Stimulated activated CD8-positive, alpha-beta memory T cell treated with anti-CD3 and anti-CD28 coated beads, Interleukin-12 subunit alpha, Interleukin-12 subunit beta, amount 100 ng/mL, for 24 hours (primary cell): ENCODE data around the gene ZFYVE28.

Experiments used
- DNase-seq: peaks from one replicate; pipeline ENCODE4 v3.0.0-alpha.2; 2020; ENCODE audit errors: extremely low read depth

The ZFYVE28 gene

GRCh38 chr4:2411786-2412510 is 6.5 kb downstream of the ZFYVE28 start:
- DNase-seq = no peak

DNA sequence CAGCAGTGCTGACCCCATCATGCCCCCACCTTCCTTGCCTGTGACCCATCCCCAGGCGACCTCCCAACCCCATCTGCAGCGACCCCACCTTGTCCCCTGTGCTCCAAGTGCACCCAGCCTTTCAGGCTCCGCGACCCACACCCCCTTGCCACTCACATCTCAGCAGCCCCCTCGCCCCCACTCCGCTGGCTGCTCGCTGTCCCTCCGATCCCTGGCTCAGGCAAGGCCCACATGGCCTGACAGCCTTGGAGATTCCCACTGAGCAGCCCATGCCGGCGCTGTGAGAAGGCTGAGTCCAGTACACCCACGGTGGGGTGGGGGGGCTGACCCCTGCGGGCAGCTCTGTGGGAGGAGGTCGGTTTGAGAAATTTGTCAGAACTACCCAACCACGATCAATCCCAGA is 9.1 kb downstream of the ZFYVE28 start:
- no peak for DNase-seq

- DNase-seq = no peak
Observed at GRCh38 chr4:2408976-2409375, 9.5 kb downstream of the ZFYVE28 start.

- DNase-seq = no peak
Observed at GRCh38 chr4:2408401-2408958, 10.0 kb downstream of the ZFYVE28 start.

DNA sequence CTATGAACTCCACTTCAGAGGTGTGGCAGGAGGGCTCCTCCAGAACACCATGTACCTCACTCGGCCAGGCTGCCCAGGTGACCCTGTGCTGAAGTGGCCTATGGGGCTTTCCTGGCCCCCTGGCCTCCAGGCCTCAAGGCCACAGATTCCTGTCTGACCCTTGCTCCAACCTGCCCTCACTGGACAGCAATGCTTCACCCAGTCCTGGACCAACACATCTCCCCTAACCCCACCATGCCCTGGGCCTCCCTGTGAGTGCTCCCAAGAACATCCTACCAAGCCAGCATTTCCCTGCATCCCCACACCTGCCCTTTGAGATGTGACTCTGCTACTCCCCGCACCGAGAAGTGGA is 10.5 kb downstream of the ZFYVE28 start:
- DNase-seq = no peak

- no peak for DNase-seq
Observed at GRCh38 chr4:2406920-2407319, 11.5 kb downstream of the ZFYVE28 start.

- DNase-seq = no peak
Observed at GRCh38 chr4:2406406-2406805, 12.0 kb downstream of the ZFYVE28 start.

GRCh38 chr4:2402941-2403340 is 15.5 kb downstream of the ZFYVE28 start:
- no peak for DNase-seq

DNA sequence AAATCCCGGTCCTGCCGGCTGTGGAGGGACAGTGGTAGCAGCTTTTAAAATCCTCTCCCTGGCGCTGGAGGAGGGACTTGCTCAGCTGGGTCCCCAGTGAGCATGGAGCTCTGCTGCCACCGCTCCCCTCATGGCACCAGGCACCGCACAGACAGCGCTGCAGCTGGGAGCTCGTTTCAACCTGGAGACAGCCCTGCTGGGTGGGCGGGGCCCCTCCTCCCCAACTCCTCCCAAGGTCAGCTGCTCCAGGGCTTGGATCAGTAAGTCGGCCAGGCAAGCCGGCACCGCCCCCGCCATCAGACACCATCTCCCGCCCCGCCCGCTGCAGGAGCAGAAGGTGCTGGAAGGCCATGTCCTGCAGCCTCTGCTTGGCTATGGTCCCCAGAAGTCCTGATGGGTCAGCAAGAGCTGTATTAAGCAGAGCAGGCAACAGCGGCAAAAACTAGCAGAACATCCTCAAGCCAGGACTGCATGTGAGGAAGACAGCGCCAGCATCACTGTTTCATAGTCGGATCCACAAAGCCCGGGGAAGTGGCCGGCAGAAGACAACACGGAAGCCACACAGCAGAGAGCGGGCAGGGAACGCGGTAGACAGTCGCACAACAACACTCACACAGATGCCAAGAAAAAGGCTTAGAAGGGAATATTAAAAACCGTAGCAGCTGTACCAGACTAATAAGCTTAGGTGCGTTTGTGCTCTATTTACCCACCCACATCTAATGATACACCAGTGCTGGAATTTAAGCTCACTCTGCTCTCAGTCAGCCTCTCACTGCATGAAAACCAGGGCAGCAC is 16.2 kb downstream of the ZFYVE28 start:
- DNase-seq = no peak

DNA sequence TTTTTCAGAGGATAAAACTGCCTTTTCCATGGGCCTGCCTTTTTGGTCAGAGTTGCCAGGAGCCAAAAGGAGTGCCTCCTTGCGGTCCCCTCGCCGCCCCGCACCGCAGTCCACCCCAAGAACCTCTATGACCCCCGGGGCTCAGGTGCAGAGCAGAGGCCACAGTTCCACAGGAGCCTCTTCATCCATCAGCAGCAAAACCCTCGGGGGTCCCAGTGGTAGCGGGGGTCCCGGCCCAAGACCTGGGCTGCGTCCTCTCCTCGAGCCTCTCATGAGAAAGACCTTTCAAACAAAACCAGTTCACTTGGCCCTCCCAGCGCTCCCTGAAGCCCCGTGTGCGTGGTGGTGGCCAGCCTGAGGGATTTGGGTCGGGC is 16.8 kb downstream of the ZFYVE28 start:
- DNase-seq = no peak

DNA sequence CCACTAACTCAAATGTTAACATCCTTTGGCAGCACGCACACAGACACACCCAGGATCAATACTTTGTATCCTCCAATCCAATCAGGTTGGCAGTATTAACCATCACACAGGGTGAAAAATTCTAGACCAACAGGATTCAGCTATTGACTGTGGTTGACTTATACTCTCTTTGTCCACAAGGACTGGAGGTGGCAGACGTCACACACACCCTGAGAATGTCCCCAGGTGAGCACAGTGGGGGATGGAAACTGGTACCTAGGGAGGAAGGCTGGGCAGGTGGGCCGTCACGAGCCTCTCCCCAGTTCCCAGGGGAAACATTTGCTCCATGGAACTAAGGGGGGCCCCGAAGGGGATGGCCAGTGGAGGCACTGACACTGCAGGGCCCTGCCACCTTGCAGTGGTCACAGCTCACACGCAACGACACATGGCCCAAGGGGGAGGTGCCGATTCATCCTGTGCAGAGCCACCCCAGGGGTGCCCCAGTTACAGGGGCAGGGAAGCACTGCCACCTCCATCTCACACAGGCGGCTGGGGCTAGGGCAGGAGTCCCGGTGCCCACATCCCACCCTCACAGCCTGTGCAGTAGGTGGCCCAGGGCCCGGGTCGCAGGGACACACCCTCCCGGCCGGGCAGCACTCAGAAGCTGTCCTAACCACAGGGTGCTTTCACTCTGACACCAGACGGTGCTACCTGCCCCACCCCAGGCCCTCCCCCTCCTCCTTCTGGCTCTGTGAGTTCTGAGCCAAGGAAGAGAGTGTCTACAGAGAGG is 17.4 kb downstream of the ZFYVE28 start:
- no peak for DNase-seq

DNA sequence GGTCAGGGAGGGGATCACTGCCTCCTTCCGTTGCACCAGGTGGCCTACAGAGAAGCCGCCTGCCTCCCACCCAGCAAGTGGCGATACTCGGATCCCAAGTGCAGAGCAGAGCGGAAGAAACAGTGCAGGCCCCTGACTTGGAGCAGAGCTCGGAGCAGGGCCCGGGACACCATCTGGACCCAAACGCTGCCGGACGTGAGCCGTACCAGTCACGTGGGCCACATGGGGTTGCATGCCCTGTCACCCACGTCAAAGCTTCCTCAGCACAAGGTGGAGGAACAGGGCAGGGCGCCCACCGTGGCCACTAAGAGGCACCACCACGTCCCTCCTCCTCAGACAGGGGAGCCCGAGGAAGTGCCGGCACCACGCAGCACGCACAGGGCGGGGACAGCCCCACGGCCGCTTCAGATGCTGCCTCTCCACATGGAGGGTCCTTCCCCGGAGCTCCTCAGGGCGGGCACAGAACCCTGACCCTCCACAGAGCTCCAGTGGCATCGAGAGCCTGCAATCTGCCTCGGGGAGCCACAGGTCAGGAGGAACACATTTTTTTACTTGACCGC is 18.7 kb downstream of the ZFYVE28 start:
- no peak for DNase-seq

DNA sequence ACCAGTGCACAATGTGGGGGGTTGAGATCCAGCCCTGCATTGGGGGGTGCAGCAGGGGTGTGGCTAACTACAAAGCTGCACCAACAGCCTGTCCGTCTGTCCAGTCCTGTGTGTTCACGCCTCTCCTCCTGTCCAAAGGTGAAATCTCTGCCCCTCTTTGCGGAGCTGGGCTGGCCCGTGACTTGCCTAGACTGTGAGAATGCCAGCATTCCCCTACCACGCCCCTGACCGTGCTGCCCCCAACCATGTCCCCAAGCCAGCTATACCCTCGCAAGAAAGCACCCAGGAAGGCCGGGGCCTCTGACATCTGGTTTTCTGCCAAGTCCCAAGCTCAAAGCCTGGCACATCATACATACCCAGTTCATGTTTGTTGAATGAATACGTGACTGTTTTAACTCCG is 19.2 kb downstream of the ZFYVE28 start:
- no peak for DNase-seq

DNA sequence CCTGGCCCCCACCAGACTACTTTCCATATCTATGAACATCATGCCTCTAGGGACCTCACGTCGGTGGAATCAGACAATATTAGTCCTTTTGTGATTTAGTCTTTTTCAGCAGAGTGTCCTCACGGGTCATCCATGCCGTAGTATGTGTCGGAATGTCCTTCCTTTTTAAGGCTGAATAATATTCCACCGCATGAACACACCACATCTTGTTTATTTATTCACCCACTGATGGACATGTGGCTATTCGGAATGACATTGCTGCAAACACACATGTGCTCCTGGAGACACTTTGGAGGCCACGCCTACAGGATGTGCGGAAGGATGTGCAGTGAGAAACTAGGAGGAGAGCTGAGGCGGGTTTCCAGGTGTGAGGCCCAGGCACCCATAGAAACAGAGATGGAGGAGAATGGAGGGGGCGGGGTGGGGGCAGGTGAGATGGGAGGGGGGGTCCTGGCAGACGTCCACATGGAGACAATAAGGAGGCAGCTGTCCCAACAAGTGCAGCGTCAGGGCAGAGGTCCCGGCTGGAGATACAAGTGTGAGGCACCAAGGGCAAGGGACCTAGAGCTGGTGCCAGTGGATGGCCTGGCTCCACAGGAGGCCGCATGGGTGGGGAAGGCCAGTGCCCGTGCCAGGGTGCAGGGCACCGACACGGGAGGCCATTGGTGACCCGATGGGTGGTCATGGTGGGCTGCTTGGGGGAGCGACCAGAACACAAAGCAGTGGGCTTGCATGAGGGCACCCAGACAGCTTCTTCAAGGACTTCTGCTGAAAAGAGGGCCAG is 20.7 kb downstream of the ZFYVE28 start:
- DNase-seq = no peak

- DNase-seq = no peak
Observed at GRCh38 chr4:2396781-2397368, 21.6 kb downstream of the ZFYVE28 start.

DNA sequence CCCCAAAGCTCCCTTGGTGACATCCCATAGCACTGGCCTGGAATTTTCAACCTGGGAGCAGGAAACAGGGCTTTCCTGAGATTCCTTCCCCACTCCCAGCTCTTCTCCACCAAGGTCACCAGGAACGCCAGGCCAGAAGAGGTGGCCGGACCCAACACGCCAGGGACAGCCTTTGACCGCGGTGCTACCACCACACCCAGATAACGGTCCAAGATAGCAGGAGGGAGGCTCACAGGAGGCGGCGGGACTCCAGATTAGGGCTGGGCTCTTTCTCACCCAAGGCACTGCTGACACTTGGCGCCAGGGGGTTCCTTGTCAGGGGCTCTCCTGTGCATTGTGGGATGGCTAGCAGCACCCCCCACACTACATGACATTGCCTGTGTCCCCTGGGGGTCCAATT is 22.9 kb downstream of the ZFYVE28 start:
- DNase-seq = no peak

DNA sequence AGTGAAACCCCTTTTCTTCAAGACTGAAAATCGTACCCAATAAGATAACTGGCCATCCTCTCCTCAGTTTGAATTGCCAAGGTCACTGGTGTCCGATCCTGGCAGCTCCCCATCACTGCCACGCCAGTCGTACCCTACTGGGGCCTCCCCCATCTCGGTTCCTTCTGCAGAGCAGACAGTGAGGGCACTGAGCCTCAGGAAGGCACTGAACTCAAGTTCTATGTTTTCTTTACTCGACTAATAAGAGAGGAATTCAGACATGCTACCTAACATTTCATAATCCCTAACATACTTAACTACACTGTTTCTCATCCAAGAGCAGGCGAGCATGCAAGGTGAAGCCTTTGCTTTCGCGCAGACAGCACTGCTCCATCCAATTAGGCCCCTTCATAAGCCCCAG is 23.4 kb downstream of the ZFYVE28 start:
- no peak for DNase-seq

GRCh38 chr4:2394528-2394927 is 23.9 kb downstream of the ZFYVE28 start:
- no peak for DNase-seq

DNA sequence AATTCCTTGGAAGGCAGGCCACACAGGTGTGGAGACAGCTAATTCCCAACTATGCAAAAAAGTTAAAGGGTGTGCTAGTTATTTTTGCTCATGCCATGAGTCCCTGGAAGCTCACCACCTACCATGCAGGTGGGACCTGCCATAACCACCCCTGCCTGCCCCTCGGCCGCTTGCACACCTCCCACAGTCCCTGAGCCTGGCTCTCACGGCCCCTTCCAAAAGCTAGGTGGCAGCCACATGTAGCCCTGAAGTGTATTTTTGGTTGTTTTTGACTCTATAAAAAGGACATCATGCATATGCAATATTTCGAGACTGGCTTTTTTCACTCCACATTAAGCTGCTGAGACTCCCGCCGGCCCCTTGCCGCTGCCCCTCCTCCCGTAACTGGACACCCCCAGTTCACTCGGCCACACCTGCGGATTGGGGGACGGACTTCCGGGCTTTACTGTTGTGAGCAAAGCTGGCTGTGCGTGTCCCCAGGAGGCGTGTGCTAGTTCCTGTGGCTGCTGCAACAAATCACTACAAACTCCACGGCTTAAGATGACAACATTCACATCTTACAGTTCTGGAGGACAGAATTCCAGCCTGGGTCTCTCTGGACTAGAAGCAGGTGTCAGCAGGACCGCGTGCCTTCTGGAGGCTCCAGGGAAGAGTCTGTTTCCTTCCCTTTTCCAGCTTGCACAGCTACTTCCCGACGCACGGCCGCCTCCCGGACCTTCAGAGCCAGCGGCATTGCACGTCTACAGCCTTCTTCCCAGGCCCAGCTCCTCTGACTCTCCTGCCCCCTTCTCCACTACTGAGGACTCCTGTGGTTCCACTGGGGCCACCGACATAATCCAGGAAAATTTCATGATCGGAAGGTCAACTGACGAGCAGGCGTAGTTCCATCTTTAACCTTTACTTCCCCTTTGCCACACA is 24.8 kb downstream of the ZFYVE28 start:
- DNase-seq = no peak
